ENCODE measurements around the gene FOXR1.

FOXR1 gene

DNA sequence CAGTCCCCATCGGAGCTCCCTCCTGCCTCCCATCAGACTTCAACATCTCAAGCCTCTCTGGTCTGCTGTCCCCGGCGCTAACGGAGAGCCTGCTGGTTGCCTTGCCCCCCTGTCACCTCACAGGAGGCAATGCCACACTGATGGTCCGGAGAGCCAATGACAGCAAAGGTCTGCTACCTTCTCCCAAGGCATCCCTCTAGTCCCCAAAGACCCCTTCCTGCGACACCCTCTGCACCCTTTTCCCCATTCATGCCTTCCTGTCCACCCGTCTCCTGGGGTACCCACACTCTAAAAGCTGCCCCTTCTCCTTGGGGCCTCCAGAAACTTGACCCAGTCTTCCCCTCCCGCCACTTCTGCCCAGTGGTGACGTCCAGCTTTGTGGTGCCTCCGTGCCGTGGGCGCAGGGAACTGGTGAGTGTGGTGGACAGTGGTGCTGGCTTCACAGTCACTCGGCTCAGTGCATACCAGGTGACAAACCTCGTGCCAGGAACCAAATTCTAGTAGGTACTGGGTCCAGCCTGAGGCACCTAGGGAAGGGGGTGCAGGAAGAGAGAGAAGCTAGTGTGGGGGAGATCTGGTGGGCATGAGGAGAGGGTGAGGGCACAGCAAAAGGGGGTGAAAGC, 14.6 kb upstream of the FOXR1 start:
- TF ChIP-seq, protein P1, sequence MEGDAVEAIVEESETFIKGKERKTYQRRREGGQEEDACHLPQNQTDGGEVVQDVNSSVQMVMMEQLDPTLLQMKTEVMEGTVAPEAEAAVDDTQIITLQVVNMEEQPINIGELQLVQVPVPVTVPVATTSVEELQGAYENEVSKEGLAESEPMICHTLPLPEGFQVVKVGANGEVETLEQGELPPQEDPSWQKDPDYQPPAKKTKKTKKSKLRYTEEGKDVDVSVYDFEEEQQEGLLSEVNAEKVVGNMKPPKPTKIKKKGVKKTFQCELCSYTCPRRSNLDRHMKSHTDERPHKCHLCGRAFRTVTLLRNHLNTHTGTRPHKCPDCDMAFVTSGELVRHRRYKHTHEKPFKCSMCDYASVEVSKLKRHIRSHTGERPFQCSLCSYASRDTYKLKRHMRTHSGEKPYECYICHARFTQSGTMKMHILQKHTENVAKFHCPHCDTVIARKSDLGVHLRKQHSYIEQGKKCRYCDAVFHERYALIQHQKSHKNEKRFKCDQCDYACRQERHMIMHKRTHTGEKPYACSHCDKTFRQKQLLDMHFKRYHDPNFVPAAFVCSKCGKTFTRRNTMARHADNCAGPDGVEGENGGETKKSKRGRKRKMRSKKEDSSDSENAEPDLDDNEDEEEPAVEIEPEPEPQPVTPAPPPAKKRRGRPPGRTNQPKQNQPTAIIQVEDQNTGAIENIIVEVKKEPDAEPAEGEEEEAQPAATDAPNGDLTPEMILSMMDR (IDR thresholded peaks at IDR 0.05): peak; percentile 30; the same call in 1 of the 2 replicates

DNA sequence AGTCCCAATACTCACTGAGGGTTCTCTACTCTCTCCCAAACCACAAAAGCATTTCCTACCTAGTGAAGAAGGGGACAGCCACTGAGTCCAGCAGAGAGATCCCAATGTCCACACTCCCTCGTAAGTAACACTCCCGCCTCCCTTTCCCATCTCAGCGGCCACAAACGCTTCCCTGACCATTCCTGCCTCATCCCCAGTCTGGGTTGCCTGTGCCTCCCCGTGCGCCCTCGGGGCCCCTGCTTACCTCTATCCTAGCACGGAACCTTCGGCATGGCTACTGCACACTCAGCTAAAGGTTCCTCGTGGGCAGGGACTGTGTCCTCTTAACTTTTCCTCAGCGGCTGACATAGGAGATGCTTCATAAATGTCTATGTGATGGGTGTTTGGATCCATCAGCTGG, 14.0 kb upstream of the FOXR1 start:
- TF ChIP-seq, protein P1 (IDR thresholded peaks at IDR 0.05): no peak

DNA sequence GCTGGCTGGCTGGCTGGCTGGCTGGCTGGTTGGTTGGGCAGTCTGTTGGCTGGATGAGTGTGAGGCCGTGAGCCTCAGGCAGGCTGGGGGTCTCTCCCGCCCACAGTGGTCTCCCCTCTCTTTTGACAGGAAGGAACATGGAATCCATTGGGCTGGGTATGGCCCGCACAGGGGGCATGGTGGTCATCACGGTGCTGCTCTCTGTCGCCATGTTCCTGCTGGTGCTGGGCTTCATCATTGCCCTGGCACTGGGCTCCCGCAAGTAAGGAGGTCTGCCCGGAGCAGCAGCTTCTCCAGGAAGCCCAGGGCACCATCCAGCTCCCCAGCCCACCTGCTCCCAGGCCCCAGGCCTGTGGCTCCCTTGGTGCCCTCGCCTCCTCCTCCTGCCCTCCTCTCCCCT, 13.6 kb upstream of the FOXR1 start:
- TF ChIP-seq, protein P1 (IDR thresholded peaks at IDR 0.05): no peak

DNA sequence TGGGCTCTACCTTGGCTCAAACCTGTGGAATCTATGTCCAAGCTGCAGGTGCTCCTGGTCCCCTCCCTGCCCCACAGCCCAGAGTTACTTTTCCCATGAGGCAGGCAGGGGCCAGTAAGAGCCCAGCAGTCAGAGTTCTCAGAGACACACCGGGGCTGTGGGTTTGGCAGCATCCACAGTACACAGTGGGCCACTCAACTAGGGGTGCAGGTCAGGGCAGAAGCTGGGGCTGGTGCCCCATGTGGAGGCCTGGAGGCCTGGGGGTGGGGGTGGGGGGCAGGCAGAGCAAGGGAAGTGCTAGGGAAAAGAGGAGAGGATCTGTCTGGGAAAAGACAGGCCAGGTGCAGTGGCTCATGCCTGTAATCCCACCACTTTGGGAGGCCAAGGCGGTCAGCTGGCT, 13.0 kb upstream of the FOXR1 start:
- TF ChIP-seq, protein P1 (IDR thresholded peaks at IDR 0.05): no peak

DNA sequence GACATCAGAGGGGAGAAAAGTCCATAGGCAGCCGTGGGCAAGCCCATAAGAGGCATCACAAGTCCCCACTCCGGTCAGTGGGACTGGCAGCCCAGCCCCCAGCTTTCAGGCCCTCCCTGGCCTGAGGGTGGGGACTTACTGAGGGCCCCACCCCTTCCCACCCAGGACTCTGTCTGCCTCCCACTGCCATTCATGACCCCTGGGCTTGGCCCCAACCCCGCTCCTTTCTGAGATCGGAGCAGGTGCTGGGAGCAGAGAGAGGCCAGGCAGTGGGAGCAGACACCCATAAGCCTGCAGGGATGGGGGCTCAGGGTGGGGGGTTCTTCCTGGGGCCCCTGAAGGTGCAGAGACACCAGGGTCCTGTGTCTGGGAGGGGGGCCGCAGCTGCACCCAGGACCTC, 10.4 kb upstream of the FOXR1 start:
- TF ChIP-seq, protein P1 (IDR thresholded peaks at IDR 0.05): no peak

DNA sequence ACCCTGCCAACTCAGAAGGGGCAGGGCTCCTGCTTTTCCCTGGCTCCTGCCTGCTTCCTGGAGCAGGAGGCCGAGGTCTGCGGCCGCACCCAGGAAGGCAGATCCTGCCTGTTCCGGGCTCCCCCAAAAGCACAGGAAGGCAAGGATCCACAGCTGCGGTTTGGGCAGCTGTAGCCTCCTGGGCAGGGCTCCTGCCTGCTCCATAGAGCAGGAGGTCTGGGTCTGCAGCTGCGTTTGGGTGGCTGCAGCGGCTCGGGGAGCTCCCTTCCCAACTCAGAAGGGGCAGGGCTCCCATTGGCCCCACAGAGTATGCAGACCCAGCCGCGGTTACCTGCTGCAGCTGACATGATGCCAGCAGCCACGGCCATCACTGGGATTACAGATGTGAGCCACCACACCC, 10.0 kb upstream of the FOXR1 start:
- TF ChIP-seq, protein P1 (IDR thresholded peaks at IDR 0.05): no peak

DNA sequence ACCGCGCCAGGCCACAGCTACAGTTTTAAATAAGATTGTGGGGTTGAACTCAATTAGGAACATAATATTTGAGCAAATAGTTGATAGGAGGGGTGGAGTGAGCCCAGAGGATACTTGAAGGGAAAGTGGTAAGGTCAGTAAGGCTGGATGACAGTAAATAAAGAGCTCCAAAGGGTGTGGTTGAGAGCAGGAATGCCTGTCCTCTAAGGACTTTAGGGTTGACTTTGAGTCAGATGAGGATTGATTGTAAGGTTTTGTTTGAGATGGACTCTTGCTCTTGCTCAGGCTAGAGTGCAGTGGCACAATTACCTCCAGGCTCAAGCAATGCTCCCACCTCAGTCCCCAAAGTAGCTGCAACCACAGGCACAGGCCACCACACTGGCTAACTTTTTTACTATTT, 2.4 kb downstream of the FOXR1 start:
- TF ChIP-seq, protein P1 (IDR thresholded peaks at IDR 0.05): no peak

Measured in LNCAP (cell line).